ENCODE data around the gene PFDN6. TPM values are rescaled to one million over a fixed set of nuclear protein-coding genes. Genes with fewer than 3 reads are reported as not detected.
A peak's percentile ranks its signal among the peaks of the same experiment; 100 is the strongest.

Gene PFDN6
- polyA plus RNA-seq, 1 of the 3 experiments (the other 2 are of a cell fraction) = 182 TPM

- H3F3A ChIP-seq (replicated peaks; ENCODE audit: insufficient read depth) = peaks cover 61% of the 10 kb centered on the region
- H3K36me3 ChIP-seq (replicated peaks in 1 of 2; ENCODE audit: control insufficient read depth in 1 of 2, insufficient read depth in 2 of 2, low read length in 1 of 2) = peaks cover 27 to 58% of the 10 kb centered on the region in 2 experiments
- CTCF ChIA-PET = interaction anchor here (0.9 to 4.9 kb wide), 6 partner anchors 11 to 128 kb away, joined by 3 to 49 read pairs (median 16); partner anchors contain the start of genes PFDN6, RGL2 and WDR46
- H3K9me3 ChIP-seq = no peaks in the 10 kb centered on the region
- 20% methylated on average over 1 of the region's 13 CpGs for WGBS (ENCODE audit: low lambda C conversion rate)
- no peak overlapping the region for H3K9ac ChIP-seq
- no peaks in the 10 kb centered on the region for H3K27me3 ChIP-seq (ENCODE audit: insufficient read depth)
- H3K4me2 ChIP-seq = no peak overlapping the region
- peaks cover 21 to 28% of the 10 kb centered on the region in 2 experiments; a peak in 3 of 4 replicates for H3K4me1 ChIP-seq (ENCODE audit: control insufficient read depth in 1 of 2, insufficient read depth in 2 of 2, low read depth in 1 of 2, low read length in 1 of 2)
- DNase-seq = no peak
- H3K4me3 ChIP-seq (ENCODE audit: low read depth in 2 of 2, low read length in 1 of 2) = no peak overlapping the region
- peaks cover 24% of the 10 kb centered on the region for H3K79me2 ChIP-seq (ENCODE audit: insufficient read depth)
- no peak overlapping the region for H2AFZ ChIP-seq (ENCODE audit: low read depth)
- TF ChIP-seq MAX (IDR thresholded peaks at IDR 0.05; ENCODE audit: low read depth) (no peak), RFX5 (IDR thresholded peaks at IDR 0.05; ENCODE audit: low read length) (no peak), FOXJ3 (CRISPR knock-in tag; IDR thresholded peaks at IDR 0.05) (no peak), NRF1 (IDR thresholded peaks at IDR 0.05; ENCODE audit: low read depth, low read length) (no peak), POLR2AphosphoS5 (IDR thresholded peaks at IDR 0.05; ENCODE audit: low read depth, low read length) (no peak), TAF1 (IDR thresholded peaks at IDR 0.05; ENCODE audit: borderline replicate concordance, low read depth, low read length) (no peak)
- no peaks in the 10 kb centered on the region for H3K9me2 ChIP-seq
- POLR2A ChIA-PET = interaction anchor here (1.3 to 2.6 kb wide), 2 partner anchors 10 to 33 kb away, joined by 4 to 58 read pairs; partner anchors contain the start of genes PFDN6 and WDR46
- H3K27ac ChIP-seq (ENCODE audit: low read depth in 2 of 2, low read length in 1 of 2) = 0 out of 4 replicates have a peak overlapping the region, but pooled peaks of 1 of the 2 experiments have one; percentile 2
- H4K20me1 ChIP-seq (ENCODE audit: insufficient read depth) = peaks cover 27% of the 10 kb centered on the region
These were observed 10.1 kb upstream of the PFDN6 start for GRCh38 chr6:33279257-33279695.

GRCh38 chr6:33279971-33280511, 9.4 kb upstream of the PFDN6 start:
- no peak overlapping the region for H2AFZ ChIP-seq (ENCODE audit: low read depth)
- H3K9me3 ChIP-seq = no peaks in the 10 kb centered on the region
- no peak overlapping the region for H3K9ac ChIP-seq
- no peak overlapping the region for H3K4me3 ChIP-seq (ENCODE audit: low read depth in 2 of 2, low read length in 1 of 2)
- H3K27me3 ChIP-seq (ENCODE audit: insufficient read depth) = no peaks in the 10 kb centered on the region
- H3F3A ChIP-seq (replicated peaks; ENCODE audit: insufficient read depth) = peaks cover 54% of the 10 kb centered on the region
- peak; percentile 58 for DNase-seq
- CTCF ChIA-PET = interaction anchor here (0.9 to 4.9 kb wide), 3 partner anchors 10 to 127 kb away, joined by 3 to 49 read pairs (median 7); partner anchors contain the start of genes PFDN6 and WDR46
- H3K79me2 ChIP-seq (ENCODE audit: insufficient read depth) = peaks cover 21% of the 10 kb centered on the region
- POLR2A ChIA-PET = interaction anchor here (1.3 kb wide), 1 partner anchor 33 kb away, joined by 4 read pairs; no protein-coding TSS in a partner anchor
- no peak overlapping the region for H3K27ac ChIP-seq (ENCODE audit: low read depth in 2 of 2, low read length in 1 of 2)
- TF ChIP-seq RFX5 (IDR thresholded peaks at IDR 0.05; ENCODE audit: low read length) = no peak
- TF ChIP-seq TEAD4 (IDR thresholded peaks at IDR 0.05; ENCODE audit: borderline replicate concordance, insufficient read depth) = no peak
- TF ChIP-seq SMC3 (IDR thresholded peaks at IDR 0.05; ENCODE audit: low read depth, low read length) = peak; percentile 36
- no peak for TF ChIP-seq MEF2A (IDR thresholded peaks at IDR 0.05; ENCODE audit: borderline replicate concordance, low read depth)
- no peak for TF ChIP-seq POLR2AphosphoS5 (IDR thresholded peaks at IDR 0.05; ENCODE audit: low read depth, low read length)
- TF ChIP-seq ELF1 (IDR thresholded peaks at IDR 0.05) = no peak
- no peak for TF ChIP-seq USF2 (IDR thresholded peaks at IDR 0.05; ENCODE audit: borderline replicate concordance, low read depth, low read length)
- TF ChIP-seq RAD21 (IDR thresholded peaks at IDR 0.05; ENCODE audit: low read length) = peak; percentile 45
- peak; percentile 62 for TF ChIP-seq CTCF (IDR thresholded peaks at IDR 0.05)
- peak; percentile 51; the same call in 1 of the 2 replicates for TF ChIP-seq SIN3A (IDR thresholded peaks at IDR 0.05; ENCODE audit: borderline replicate concordance, low read depth, low read length)
- H3K9me2 ChIP-seq = no peaks in the 10 kb centered on the region
- peaks cover 22% of the 10 kb centered on the region for H4K20me1 ChIP-seq (ENCODE audit: insufficient read depth)
- H3K36me3 ChIP-seq (replicated peaks in 1 of 2; ENCODE audit: control insufficient read depth in 1 of 2, insufficient read depth in 2 of 2, low read length in 1 of 2) = peaks cover 23 to 58% of the 10 kb centered on the region in 2 experiments
- WGBS (ENCODE audit: low lambda C conversion rate) = 100% methylated on average over 2 of the region's 5 CpGs
- peaks cover 13 to 21% of the 10 kb centered on the region in 2 experiments; a peak in 3 of 4 replicates for H3K4me1 ChIP-seq (ENCODE audit: control insufficient read depth in 1 of 2, insufficient read depth in 2 of 2, low read depth in 1 of 2, low read length in 1 of 2)
- H3K4me2 ChIP-seq = no peak overlapping the region

Data from SK-N-SH (cell line).